Measurements from ENCODE around the gene CUEDC1. TPM values are rescaled to one million over a fixed set of nuclear protein-coding genes. Genes with fewer than 3 reads are reported as not detected.

The CUEDC1 gene
- total and polyA plus RNA-seq, 2 of the 4 experiments (the other 2 are of a cell fraction), result 4.1 to 21.2 TPM

GRCh38 chr17:57879437-57880085, 75.7 kb downstream of the CUEDC1 start (continued):
- no peak for TF ChIP-seq FOS (IDR thresholded peaks at IDR 0.05; ENCODE audit: low read depth, low read length)

GRCh38 chr17:57877803-57878377, 77.3 kb downstream of the CUEDC1 start:
- no peak overlapping the region for H2AFZ ChIP-seq (replicated peaks; ENCODE audit: low read length, poor library complexity)
- dilution Hi-C loops (cut with HindIII; ENCODE audit: low sequenced_read_pairs, unreplicated experiment), result no loop called here
- BruUV-seq (replicated peaks), result no TSS peak
- WGBS, 2 experiments (ENCODE audit: extremely low coverage in 2 of 2, insufficient read length in 1 of 2), result 79% methylated on average over 3 of the region's 9 CpGs; no CpG with 5 or more reads in 1 of the 2 experiments
- H2AK5ac ChIP-seq (ENCODE audit: low read depth, low read length), result peak overlapping the region; percentile 46
- H2AK9ac ChIP-seq (replicated peaks; ENCODE audit: low read depth, low read length, poor library complexity), result peak overlapping the region; percentile 1
- intact Hi-C loops (cut with micrococcal nuclease), result no loop called here
- peak overlapping the region; percentile 14; the same call in 1 of the 2 replicates for H4K5ac ChIP-seq (ENCODE audit: low read depth, low read length)
- ATAC-seq (ENCODE audit: low read depth), result no peak
- H3K79me1 ChIP-seq (ENCODE audit: low read depth in 1 of 2, low read length in 2 of 2), result peaks cover 24 to 69% of the 10 kb centered on the region in 2 experiments
- no peaks in the 10 kb centered on the region; the same call in 1 of the 2 replicates for H4K20me1 ChIP-seq (ENCODE audit: insufficient read depth, low read length)
- peak overlapping the region; percentile 47 for H2BK20ac ChIP-seq (ENCODE audit: low read depth, low read length)
- H3K4me3 ChIP-seq (ENCODE audit: insufficient read depth, low read depth, low read length), result no peak overlapping the region
- peak overlapping the region; percentile 72; the same call in 1 of the 2 replicates for H3K14ac ChIP-seq (replicated peaks; ENCODE audit: low read depth, low read length)
- H3K18ac ChIP-seq (ENCODE audit: low read depth, low read length), result peak overlapping the region; percentile 28; the same call in 1 of the 2 replicates
- H3K4ac ChIP-seq (ENCODE audit: low read depth, low read length), result peak overlapping the region; percentile 84
- ChIA-PET CTCF (interaction anchor here (1.7 kb wide), 1 partner anchor 8 kb away, joined by 6 read pairs; no protein-coding TSS in a partner anchor), POLR2A (ENCODE audit: unreplicated experiment) (no interaction called here)
- H3K4me1 ChIP-seq (ENCODE audit: control insufficient read depth, insufficient read depth, low read length), result peaks cover 67% of the 10 kb centered on the region
- no peak for DNase-seq
- in situ Hi-C loops (cut with MboI; ENCODE audit: low sequenced_read_pairs), result no loop called here
- peak overlapping the region; percentile 40 for H2BK5ac ChIP-seq (ENCODE audit: low read depth, low read length, poor library complexity, severe bottlenecking)
- peaks cover 20% of the 10 kb centered on the region for H3K36me3 ChIP-seq (ENCODE audit: control insufficient read depth, insufficient read depth, low read length)
- H4K91ac ChIP-seq (ENCODE audit: insufficient read depth, low read depth, low read length), result peak overlapping the region; percentile 49
- H3K9ac ChIP-seq (ENCODE audit: low read depth, low read length), result no peak overlapping the region
- peaks cover 46% of the 10 kb centered on the region for H3K9me1 ChIP-seq (ENCODE audit: insufficient read depth, low read length)
- H2BK15ac ChIP-seq (ENCODE audit: low read depth, low read length), result peak overlapping the region; percentile 90; the same call in 2 of the 3 replicates
- peak overlapping the region; percentile 21 to 75; a peak in 2 of 4 replicates for H4K8ac ChIP-seq (ENCODE audit: low read depth in 2 of 2, low read length in 2 of 2)
- H3K4me2 ChIP-seq (ENCODE audit: low read depth, low read length), result no peak overlapping the region
- peak overlapping the region; percentile 82 for H2BK120ac ChIP-seq (ENCODE audit: low read depth, low read length)
- H3K27me3 ChIP-seq (ENCODE audit: control insufficient read depth, insufficient read depth, low read length), result no peaks in the 10 kb centered on the region
- H3K9me3 ChIP-seq (ENCODE audit: control insufficient read depth, insufficient read depth, low read length), result no peaks in the 10 kb centered on the region
- peak overlapping the region; percentile 59 for H3K27ac ChIP-seq (ENCODE audit: insufficient read depth, low read length)
- H3K56ac ChIP-seq (ENCODE audit: extremely low read depth, insufficient read depth, low read length), result 0 out of 2 replicates have a peak overlapping the region, but pooled peaks have one; percentile 15
- H3K23ac ChIP-seq (ENCODE audit: low read depth, low read length), result 0 out of 2 replicates have a peak overlapping the region, but pooled peaks have one; percentile 45
- TF ChIP-seq MXI1 (IDR thresholded peaks at IDR 0.05; ENCODE audit: borderline replicate concordance, low read depth, low read length) (no peak), MAFK (IDR thresholded peaks at IDR 0.05; ENCODE audit: low read depth, low read length) (no peak), NFE2L2 (IDR thresholded peaks at IDR 0.05; ENCODE audit: low read depth, low read length) (no peak), CHD1 (IDR thresholded peaks at IDR 0.05; ENCODE audit: low read depth, low read length) (no peak), CTCF (conservative IDR thresholded peaks at IDR 0.05; ENCODE audit: low read depth, low read length) (no peak), BHLHE40 (IDR thresholded peaks at IDR 0.05; ENCODE audit: low read depth, low read length) (no peak), RAD21 (IDR thresholded peaks at IDR 0.05; ENCODE audit: low read length) (no peak), SMC3 (IDR thresholded peaks at IDR 0.05; ENCODE audit: low read depth, low read length) (no peak), POLR2A (IDR thresholded peaks at IDR 0.05; ENCODE audit: low read depth, low read length) (no peak), MAZ (IDR thresholded peaks at IDR 0.05; ENCODE audit: borderline replicate concordance, low read depth, low read length) (no peak), RFX5 (IDR thresholded peaks at IDR 0.05; ENCODE audit: low read depth, low read length) (no peak), USF2 (IDR thresholded peaks at IDR 0.05; ENCODE audit: low read depth, low read length) (no peak), RCOR1 (IDR thresholded peaks at IDR 0.05; ENCODE audit: insufficient replicate concordance, low read length) (no peak), FOS (IDR thresholded peaks at IDR 0.05; ENCODE audit: low read depth, low read length) (no peak)

Measured in IMR-90 (cell line).